GM21526 (cell line): ENCODE measurements around the gene PNPLA2.

ENCODE experiments used
- ATAC-seq: cut with Tn5 transposase; IDR thresholded peaks from one replicate; pipeline ENCODE4 v1.9.1; 2021; ENCODE audit warnings: moderate library complexity; ENCODE audit not compliant: unreplicated experiment, low FRiP score

The PNPLA2 gene, protein sequence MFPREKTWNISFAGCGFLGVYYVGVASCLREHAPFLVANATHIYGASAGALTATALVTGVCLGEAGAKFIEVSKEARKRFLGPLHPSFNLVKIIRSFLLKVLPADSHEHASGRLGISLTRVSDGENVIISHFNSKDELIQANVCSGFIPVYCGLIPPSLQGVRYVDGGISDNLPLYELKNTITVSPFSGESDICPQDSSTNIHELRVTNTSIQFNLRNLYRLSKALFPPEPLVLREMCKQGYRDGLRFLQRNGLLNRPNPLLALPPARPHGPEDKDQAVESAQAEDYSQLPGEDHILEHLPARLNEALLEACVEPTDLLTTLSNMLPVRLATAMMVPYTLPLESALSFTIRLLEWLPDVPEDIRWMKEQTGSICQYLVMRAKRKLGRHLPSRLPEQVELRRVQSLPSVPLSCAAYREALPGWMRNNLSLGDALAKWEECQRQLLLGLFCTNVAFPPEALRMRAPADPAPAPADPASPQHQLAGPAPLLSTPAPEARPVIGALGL

DNA sequence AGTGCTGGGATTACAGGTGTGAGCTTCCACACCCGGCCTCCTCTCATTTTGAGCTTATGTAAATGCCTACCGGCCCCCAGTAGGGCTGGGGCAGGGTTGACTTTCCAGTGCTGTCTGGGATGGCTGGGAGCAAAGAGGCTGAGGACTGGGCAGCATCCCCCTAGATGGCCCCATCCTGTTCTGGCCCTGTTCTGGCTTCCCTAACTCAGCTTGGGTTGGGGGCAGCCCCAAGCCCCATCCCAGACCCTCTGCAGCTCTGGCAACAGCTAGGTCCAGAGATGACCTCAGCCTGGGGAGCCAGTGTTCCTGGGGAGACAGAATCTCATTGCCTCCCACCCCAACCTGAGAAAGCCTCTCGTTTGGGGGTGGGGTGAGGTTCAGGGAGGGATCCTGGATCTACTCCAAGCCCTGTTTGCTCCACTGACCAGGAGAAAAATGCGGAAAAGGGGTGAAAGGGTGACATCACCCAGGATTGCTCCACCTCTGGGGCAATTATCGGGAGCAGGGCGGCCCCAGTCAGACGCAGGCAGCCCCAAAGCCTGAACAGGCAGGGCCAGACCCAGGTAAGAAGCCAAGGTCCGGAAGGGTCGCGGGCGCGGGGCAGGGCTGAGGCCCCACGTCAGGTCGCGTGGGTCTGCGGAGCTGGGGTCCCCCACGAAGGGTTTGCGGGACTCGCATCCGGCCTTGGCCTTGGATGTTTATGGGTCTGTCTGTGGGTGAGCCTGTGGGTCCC, at the start of gene PNPLA2:
Gene PNPLA2 (plus strand): TSS at position 519 of the 733 bp plus-strand sequence. CDS start 805 bp downstream, outside the sequence.
- peak; percentile 1 for ATAC-seq

DNA sequence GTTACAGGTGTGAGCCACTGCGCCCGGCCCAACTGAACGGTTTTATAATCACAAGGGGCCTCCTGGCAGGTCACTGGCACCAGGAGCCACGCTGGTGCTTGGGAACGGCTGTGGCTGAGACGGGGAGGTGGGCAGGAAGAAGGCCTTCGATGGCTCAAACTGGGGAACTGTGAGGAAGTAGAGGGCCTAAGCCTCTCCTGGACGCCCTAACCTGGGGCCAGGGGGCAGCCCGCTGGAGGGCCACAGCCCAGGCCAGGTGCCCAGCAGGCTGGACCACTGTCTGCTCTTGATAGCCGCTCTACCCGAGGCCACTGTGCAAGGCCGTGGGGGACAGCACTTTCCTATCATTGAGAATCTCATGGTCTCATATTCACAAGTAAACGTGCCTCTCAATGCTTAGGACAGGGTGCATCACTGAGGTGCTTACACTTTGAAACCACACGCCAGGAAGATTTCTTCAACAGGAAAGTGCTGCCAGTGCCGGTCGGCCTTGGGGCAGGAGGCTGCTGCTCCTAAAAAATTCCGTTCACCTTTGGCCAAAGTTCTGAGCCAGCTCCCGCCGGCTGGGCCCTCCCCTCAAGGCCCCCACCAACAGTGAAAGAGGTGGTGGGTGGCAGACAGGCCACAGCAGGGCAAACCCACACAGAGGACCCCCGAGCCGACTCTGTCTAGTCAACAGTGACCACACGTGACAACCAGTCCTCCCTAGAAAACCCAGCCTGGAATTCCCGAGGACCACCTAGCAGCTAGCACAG, 48.6 kb upstream of the PNPLA2 start:
- ATAC-seq, result no peak

DNA sequence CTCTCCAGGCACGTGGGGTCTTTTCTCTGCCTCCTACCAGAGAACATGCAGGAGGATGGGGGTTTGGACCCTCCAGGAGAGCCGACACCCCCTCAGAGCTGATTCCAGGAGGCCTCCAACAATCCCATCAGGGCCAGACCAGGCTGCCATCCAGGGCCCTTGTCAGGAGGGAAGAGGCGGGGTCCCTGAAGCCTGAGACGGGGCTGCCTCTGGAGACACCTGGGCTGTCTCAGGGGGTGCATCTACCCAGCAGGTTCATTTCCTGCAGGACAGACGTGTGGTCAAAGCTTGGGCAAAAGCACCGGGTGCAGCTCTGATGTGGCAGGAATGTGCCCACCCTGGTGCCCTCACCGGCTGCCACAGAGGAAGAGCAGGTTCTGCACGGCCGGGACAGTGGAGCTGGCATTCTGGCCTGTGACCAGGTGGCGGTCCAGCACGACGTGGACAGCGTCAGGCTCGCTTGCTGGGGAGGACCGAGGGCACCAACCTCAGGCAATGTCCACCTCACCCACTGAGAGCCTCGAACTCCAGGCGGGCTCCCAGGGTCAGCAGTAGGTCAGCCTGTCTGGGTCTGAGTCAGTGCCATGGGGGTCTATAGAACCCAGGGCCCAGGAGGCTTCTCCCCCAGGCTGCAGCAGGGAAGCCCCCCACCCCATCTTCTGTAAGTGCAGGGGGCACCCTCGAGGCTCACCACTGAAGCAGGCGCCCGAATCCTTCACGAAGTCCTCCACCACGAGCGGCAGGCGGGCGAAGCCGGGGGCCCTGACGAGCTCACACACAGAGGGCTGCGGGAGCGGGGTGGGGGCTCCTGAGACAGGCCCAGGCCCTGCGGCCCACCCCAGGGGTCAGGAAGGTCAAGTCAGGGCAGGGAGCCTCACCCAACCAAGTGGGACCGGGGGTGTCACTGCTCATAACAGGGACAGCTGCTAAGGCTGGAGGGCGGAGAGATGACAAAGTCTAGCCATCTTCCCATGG, 47.8 kb upstream of the PNPLA2 start:
- ATAC-seq, result no peak

- ATAC-seq, result no peak
Measured at GRCh38 chr11:771617-772204, 47.0 kb upstream of the PNPLA2 start.

- no peak for ATAC-seq
Measured at GRCh38 chr11:772429-773390, 46.0 kb upstream of the PNPLA2 start.

DNA sequence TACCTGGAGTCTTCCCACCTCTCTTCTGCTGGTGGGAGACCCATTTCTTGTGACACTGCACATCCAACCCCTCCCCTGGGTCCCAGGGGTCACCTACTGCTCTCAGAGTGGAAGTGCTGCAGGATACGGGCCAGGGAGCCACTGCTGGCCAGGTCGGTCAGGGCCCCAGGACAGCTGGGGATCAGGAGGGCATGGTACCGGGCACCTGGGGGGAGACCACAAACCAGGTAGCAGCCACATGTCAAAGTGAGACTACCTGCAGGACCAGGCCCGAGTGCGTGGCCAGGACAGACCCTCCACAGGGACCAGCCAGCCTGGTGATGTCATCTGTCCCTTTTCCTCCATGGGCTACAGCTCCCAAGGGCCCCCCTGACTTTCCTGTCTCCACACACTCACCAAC, 45.3 kb upstream of the PNPLA2 start:
- no peak for ATAC-seq

- no peak for ATAC-seq
Measured at GRCh38 chr11:773830-774229, 44.9 kb upstream of the PNPLA2 start.

- ATAC-seq, result no peak
Measured at GRCh38 chr11:774873-775592, 43.7 kb upstream of the PNPLA2 start.

DNA sequence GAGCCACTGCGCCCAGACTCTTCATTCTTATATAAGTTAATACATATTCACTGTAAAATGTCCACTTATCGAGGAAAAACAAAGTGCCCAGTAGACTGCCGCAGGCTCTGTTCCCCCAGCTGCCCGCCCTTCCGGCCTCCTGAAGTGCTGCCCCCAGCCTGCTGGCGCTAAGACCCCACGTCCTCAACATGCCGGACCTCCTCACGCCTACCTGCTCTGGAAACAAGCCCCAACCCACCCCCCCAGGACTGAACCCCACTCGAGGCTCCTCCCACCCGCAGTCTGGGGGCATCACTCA, 42.5 kb upstream of the PNPLA2 start:
- no peak for ATAC-seq

DNA sequence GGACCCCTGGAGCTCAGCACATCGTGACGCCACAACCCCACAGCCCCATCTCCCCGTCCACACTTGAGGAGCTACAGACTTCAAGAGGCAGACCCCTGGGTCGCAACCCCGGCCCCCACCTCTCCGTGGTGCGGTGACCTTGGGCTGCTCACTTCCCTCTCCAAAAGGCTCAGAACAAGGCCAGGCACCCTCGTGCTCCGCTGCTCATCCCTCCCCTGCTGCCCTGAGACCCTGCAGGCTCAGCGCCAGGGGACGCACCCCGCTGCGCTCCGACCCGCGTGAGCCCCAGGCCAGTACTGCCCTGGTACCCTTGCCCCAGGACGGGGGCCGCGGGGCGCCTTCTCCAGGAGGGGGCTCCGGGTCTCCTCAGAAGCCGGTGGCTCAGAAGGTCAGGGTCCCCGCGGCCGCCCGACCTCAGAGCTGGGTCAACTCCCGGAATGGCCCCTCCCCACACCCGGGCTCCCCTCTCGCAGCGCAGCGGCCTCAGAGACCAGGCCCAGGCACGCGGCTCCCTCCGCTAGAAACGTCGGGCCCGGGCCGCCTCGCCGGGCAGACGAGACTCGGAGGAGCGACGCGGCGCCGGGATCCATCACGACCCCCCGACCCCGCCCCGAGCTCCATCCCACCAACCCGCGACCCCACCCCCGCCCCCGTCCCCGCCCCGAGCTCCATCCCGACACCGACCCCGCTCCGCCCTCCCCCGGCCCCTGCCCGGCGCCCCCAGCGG, 42.0 kb upstream of the PNPLA2 start:
- ATAC-seq, result peak; percentile 18

DNA sequence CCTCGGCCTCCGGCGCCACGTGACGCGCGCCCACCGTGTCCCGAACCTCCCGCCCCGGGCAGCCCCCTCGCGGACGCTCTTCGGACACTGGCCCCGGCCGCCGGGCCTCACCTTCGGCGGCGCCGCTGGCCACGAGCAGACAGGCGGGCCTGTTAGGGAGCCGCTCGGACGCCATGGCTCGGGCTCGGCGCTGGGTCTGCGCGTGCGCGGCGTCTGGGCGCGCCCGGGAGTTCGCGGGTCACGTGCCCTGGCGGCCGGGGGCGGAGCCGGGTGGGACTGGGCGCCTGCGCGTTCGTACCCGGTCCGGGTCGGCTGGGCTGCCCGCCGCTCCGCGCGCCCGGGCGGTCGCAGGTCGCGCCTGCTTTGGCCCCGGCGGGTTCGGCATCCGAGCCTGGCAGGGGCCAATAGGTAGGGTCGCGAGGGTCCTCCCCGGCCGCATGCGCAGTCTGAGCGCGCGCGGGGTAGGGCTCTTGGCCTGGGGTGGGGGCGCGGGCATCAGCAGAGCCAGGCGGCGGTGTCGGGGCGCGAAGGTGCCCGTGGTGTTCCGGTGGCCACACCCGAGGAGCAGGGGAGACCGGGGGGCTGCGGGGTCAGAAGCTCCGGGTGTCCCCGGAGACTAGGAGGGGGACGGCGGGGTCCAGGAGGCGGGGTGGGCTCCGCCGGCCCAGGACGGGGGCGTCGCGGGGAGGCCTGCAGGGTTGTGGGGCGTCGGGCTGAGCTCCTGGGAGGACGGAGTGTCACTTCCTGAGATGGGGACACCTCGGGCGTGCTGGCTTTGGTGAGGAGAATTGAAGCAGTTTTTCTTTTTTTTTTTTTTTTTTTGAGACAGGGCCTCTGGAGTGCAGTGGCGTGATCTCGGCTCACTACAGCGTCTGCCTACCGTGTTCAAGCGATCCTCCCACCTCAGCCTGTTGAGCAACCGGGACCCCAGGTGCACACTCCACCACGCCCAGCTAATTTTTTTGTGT, 41.1 kb upstream of the PNPLA2 start, which contains the start of gene GATD1:
Gene GATD1 (minus strand): TSS at position 200 of the 968 bp plus-strand sequence. CDS start 25 bp downstream, at position 175.
- ATAC-seq, result peak; percentile 56

DNA sequence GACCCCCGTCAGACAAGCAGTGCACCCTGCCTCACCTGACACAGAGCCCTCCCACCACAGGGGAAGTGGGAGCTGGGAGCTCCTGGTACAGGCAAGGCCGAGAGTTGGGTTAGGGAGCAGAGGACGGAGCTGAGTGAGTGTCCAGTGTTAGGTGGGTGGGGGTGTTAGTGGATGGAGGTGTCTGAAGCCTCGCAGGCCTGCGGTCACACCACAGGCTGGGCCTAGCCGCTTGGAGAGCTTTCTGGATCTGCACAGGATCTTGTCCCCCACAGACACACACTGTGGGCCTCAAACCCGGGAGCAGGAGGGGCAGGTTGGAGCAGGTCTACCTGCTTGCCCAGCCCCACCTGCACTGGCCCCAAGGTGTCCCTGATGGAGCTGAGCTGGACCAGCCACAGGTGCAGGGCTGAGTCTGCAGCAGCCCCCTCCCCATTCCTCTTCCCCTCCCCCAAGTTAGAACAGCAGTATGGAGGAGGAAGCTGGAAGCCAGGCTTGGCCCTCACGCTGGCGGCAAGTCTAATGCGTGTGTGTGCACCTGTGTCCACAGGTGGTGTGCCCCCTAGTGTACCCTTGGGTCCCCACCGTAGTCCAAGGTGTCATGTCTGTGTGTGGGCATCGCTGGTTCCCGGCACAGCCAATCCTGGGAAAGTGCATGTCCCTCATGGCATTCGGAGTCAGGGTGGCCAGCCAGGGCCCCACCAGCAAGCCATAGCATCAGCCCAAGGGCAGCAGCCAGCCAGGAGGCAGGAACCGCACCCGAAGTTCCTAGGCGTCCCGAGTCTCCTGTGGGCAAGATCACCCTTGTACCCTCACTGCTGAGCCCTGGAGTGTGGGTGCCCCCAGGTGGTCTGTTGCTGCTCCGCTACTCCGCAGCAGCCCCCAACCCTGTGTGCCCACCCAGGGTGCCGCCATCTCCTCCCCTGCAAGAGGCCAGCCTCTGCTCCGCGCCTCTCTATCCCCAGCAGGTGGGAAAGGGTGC, 39.4 kb upstream of the PNPLA2 start:
- ATAC-seq, result no peak

DNA sequence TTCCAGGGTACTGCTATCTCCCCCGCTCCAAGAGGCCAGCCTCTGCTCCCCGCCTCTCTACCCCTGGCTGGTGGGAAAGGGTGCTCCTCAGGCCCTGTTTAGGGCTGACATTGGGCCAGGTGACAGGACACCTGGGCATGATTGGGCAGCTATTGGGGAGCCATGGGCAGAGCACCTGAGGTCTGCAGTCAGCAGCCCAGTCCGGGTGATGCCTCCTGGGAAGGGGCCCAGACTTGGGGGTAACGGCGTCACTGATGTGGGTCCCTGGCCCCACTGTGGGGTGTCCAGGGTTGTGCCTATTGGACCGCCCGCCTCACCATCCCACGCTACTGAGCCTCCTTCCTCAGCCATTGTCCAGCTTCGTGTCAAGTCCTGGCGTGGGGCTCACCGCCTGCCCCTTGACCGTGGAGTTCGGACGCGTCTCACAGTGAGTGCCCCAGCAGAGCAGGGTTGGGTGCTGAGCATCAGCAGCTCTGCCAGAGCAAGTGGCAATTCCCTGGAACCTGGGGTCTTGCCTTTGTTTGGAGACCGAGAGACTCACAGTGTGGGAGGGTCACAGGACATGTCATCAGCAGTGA, 38.7 kb upstream of the PNPLA2 start:
- ATAC-seq, result no peak
